ENCODE data around the gene MYOZ1.
"Not testable (repeated sequence)": the region's sequence is repeated elsewhere in the genome, so short reads cannot be mapped to it uniquely, and the experiment has no call there.

The MYOZ1 gene

GRCh38 chr10:73641328-73642060 is at the start of gene MYOZ1:
TSS of gene MYOZ1 (minus strand) at chr10:73641474. CDS start at chr10:73640017, 1,457 bp downstream.
- no peak for DNase-seq

GRCh38 chr10:73690755-73691154 is 49.5 kb upstream of the MYOZ1 start:
- DNase-seq = not testable (repeated sequence)

GRCh38 chr10:73689596-73689995 is 48.3 kb upstream of the MYOZ1 start:
- DNase-seq = not testable (repeated sequence)

- not testable (repeated sequence) for DNase-seq
Measured at GRCh38 chr10:73687641-73688040, 46.4 kb upstream of the MYOZ1 start.

GRCh38 chr10:73674546-73674945 is 33.3 kb upstream of the MYOZ1 start:
- DNase-seq = not testable (repeated sequence)

- not testable (repeated sequence) for DNase-seq
Measured at GRCh38 chr10:73668378-73668777, 27.1 kb upstream of the MYOZ1 start.

GRCh38 chr10:73666153-73666809 is 25.0 kb upstream of the MYOZ1 start:
- DNase-seq = not testable (repeated sequence)

- not testable (repeated sequence) for DNase-seq
Measured at GRCh38 chr10:73665581-73665980, 24.3 kb upstream of the MYOZ1 start.

GRCh38 chr10:73664156-73665040 is 23.1 kb upstream of the MYOZ1 start:
- DNase-seq = not testable (repeated sequence)

GRCh38 chr10:73663621-73664020 is 22.3 kb upstream of the MYOZ1 start:
- DNase-seq = not testable (repeated sequence)

- not testable (repeated sequence) for DNase-seq
Measured at GRCh38 chr10:73662705-73663104, 21.4 kb upstream of the MYOZ1 start.

GRCh38 chr10:73655990-73656298 is 14.7 kb upstream of the MYOZ1 start, which contains the start of gene SYNPO2L:
TSS of gene SYNPO2L (minus strand) at chr10:73656029. CDS start at chr10:73655922, 107 bp downstream.
- DNase-seq = no peak

GRCh38 chr10:73655257-73655989 is 14.1 kb upstream of the MYOZ1 start:
- no peak for DNase-seq

- no peak for DNase-seq
Measured at GRCh38 chr10:73653701-73654100, 12.4 kb upstream of the MYOZ1 start.

- DNase-seq = no peak
Measured at GRCh38 chr10:73653195-73653594, 11.9 kb upstream of the MYOZ1 start.

- DNase-seq = no peak
Measured at GRCh38 chr10:73650537-73651331, 9.5 kb upstream of the MYOZ1 start.

- no peak for DNase-seq
Measured at GRCh38 chr10:73649876-73650536, 8.7 kb upstream of the MYOZ1 start.

- DNase-seq = no peak
Measured at GRCh38 chr10:73648975-73649829, 7.9 kb upstream of the MYOZ1 start.

GRCh38 chr10:73647875-73648651 is 6.8 kb upstream of the MYOZ1 start:
- no peak for DNase-seq

Measured in activated CD4-positive, alpha-beta T cell treated with anti-CD3 and anti-CD28 coated beads for 48 hours (primary cell).